ENCODE results near the gene OTOP2.
"Not testable (repeated sequence)": the region's sequence is repeated elsewhere in the genome, so short reads cannot be mapped to it uniquely, and the experiment has no call there.

The OTOP2 gene

GRCh38 chr17:74901353-74902135 lies 22.5 kb upstream of the OTOP2 start:
- DNase-seq: no peak

GRCh38 chr17:74903034-74903433 lies 21.0 kb upstream of the OTOP2 start:
- DNase-seq: no peak

GRCh38 chr17:74903671-74904070 lies 20.4 kb upstream of the OTOP2 start:
- DNase-seq: no peak

GRCh38 chr17:74904687-74905409 lies 19.2 kb upstream of the OTOP2 start:
- DNase-seq: no peak

GRCh38 chr17:74906214-74906793 lies 17.8 kb upstream of the OTOP2 start:
- DNase-seq: not testable (repeated sequence)

- no peak for DNase-seq
Measured at GRCh38 chr17:74907012-74907411, 17.1 kb upstream of the OTOP2 start.

DNA sequence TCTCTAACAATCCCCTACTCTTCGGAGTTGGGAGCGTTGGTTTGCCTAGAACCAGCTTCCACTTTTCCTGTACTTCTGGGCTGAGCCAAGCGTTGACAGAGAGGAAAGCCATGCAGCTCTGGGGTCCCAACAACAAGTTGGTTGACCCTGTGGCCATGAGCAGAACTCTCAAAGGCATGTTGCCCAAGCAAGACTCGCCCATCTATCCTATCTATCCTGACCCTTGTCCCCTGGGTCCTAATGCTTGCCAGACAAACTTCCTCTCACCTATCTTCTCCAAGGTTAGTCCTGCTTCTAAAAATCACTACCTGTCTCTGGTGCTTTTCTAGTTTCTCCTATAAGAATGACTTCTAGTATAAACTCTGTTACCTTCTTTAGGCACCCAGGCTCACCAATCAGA lies 15.0 kb upstream of the OTOP2 start:
- not testable (repeated sequence) for DNase-seq

DNA sequence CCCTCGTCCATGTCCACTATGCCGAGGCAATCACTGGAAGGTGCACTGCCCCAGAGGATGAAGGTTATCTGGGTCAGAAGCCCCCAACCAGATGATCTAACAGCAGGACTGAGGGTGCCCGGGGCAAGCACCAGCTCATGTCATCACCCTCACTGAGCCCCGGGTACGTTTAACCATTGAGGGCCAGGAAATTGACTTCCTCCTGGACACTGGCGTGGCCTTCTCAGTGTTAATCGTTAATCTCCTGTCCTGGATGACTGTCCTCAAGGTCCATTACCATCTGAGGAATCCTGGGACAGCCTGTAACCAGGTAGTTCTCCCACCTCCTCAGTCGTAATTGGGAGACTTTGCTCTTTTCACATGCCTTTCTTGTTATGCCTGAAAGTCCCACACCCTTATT lies 12.7 kb upstream of the OTOP2 start:
- not testable (repeated sequence) for DNase-seq

DNA sequence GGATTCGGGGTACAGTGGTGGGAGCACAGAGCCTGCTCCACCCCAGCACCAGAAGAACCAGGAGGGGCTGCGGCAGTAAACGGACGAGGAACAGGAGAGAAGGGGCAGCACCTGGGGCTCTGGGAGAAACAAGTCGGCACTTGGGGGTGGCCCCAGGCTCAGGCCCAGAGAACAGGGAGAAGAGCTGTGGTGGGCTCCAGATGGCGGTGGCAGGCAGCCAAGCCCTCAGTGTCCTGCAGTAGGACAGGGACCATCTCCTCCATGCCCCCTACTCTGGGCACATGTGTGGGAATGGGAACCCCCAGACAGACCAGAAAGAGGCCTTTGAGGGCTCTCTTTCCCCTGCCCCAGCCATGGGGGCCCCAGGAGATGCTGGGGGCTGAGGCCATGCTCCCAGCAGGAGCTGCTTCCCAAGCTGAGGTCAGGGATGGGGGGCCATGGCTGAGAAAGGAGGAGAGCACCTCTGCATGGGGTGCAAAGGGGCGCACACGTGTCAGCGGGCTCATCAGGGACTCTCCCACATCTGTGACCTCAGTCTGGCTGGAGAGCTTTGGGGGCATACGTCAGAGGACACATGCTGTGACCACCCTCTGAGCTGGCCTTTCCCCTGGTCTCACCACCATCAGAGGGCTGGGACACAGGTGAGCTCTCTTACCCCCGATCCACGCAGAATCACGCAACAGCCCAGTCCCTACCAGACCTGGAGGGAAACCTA lies 7.8 kb upstream of the OTOP2 start:
- no peak for DNase-seq

DNA sequence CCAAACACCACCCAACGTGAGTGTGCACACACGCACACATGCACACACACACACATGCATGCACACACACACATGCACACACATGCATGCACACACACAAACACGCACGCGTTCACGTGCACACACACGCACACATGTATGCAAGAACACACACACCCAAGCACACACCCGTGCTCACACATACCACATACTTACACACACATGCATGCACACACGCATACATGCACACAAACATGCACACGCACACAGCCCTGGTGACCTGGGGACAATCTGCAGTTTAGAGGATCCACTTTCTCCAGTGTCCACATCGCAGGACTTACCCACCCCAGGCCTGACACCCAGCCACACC lies 7.2 kb upstream of the OTOP2 start:
- DNase-seq: no peak

- no peak for DNase-seq
Measured at GRCh38 chr17:74917430-74917829, 6.6 kb upstream of the OTOP2 start.

- DNase-seq: no peak
Measured at GRCh38 chr17:74918906-74919305, 5.2 kb upstream of the OTOP2 start.

GRCh38 chr17:74919440-74920305 lies 4.4 kb upstream of the OTOP2 start:
- DNase-seq: peak; percentile 56

GRCh38 chr17:74920306-74920620 lies 3.8 kb upstream of the OTOP2 start:
- DNase-seq: no peak

DNA sequence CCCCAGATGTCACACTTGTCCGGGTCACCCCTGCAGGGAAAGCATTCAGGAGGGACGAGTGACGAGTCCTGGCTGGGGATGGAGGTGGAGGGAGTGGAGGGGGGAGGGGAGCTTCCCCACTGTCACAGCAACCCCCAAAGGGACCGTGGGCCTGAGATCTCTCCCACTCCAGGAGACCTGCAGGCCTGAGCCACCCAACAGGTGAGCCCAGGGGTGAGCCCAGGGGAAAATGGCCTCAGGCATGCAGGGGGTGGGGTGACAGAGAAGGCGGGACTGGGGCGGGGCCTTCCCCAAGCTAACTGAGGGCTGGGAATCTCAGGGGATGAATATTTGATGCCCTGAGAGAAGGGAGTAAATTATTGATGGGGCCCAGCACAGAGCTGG lies 3.4 kb upstream of the OTOP2 start:
- DNase-seq: peak; percentile 46

GRCh38 chr17:74921026-74921681 lies 2.9 kb upstream of the OTOP2 start:
- no peak for DNase-seq

DNA sequence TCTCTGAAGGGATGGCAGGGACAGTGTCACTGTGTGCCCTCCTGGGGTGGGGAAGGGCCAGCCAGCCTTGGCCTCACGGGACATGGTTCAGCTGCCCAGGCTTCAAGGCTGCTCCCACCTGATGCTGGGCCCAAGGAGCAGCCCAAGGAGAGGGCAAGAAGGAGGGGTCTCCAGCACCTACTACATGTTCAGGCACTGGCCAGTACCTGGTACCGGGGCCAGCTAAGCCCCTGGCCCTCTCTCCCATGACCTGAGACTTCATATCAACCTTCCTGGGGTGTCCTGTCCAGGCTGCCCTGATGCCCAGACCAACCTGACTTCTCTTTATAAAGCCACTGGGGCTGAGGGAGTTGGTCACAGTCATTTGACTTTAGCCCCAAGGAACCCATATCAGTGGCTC lies 2.3 kb upstream of the OTOP2 start:
- DNase-seq: no peak

DNA sequence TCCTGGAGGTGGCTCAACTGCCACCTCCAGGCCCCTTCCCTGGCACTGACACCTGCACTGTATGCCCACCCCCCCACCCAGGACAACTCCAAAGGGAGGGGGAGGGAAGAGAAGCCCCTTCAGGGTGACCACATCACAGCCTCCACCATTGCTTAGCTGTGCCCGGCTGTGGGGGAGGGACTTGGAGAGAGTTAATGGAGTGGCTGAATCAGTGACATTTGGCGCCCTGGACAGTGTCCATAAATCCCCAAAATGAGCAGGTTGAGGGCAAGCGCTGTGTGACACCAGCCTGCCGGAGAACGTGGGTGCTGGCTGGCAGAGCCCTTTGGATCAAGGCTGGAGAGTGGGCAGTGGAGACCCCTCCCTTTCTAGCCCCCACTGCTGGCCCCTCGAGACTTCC lies 1.9 kb upstream of the OTOP2 start:
- no peak for DNase-seq

GRCh38 chr17:74922694-74923537 lies 1.2 kb upstream of the OTOP2 start, which contains the start of gene USH1G:
TSS of gene USH1G (minus strand) at chr17:74923255. CDS start at chr17:74923073, 182 bp downstream.
- DNase-seq: peak; percentile 47

DNA sequence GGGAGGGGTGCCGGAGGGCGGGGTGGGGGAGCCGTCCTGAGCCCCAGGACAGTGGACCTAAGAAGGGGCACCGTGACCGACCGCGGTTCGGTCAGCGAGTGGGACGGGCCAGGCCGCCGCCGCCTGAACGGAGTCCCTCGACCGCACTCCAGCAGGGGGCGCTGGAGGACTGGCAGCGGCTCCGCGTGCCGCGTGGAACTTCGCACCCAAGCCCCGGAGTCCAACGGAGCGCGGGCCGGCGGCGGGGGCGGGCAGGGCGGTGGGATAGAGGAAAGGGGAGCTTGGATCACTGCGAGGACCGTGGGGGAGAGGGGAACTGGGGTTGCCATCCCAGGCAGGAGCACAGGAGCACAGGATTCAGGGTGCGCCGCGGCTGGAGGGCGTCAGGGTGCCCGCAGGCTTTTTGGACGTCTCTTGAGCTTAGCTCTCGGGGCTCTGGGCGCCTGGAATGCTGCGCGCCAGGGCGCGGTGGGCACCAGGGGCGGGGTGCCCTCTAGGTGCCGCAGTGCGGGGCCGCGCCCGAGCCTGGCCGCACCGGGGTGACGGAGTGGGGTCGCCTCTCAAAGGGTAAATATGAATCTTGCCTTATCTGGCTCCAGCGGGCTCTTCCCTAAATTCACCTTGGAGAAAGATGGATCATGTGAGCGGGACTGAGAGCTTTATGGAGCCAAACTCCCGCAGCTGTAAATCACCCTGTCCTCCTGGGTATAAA lies 379 bp upstream of the OTOP2 start:
- peak; percentile 52 for DNase-seq

Measured in NCI-H146 (cell line).